ENCODE data around the gene FOXN3.
"Not testable (repeated sequence)": the region's sequence is repeated elsewhere in the genome, so short reads cannot be mapped to it uniquely, and the experiment has no call there.

Gene FOXN3

GRCh38 chr14:89128311-89129026, 288.6 kb downstream of the FOXN3 start:
- DNase-seq (no peak), ATAC-seq (no peak)

- ATAC-seq: no peak
- DNase-seq: no peak
These were observed 290.6 kb downstream of the FOXN3 start for GRCh38 chr14:89126461-89126860.

GRCh38 chr14:89125216-89125615, 291.8 kb downstream of the FOXN3 start:
- no peak for ATAC-seq
- no peak for DNase-seq

- no peak for ATAC-seq
- no peak for DNase-seq
These were observed 293.2 kb downstream of the FOXN3 start for GRCh38 chr14:89123851-89124250.

GRCh38 chr14:89123215-89123614, 293.8 kb downstream of the FOXN3 start:
- ATAC-seq (no peak), DNase-seq (no peak)

GRCh38 chr14:89121968-89122620, 294.9 kb downstream of the FOXN3 start:
- ATAC-seq: no peak
- DNase-seq: no peak

- DNase-seq (no peak), ATAC-seq (no peak)
These were observed 300.0 kb downstream of the FOXN3 start for GRCh38 chr14:89117012-89117411.

GRCh38 chr14:89114109-89114508, 302.9 kb downstream of the FOXN3 start:
- DNase-seq (no peak), ATAC-seq (no peak)

GRCh38 chr14:89112720-89113119, 304.3 kb downstream of the FOXN3 start:
- no peak for ATAC-seq

GRCh38 chr14:89111766-89112543, 305.1 kb downstream of the FOXN3 start:
- not testable (repeated sequence) for ATAC-seq, DNase-seq

More at GRCh38 chr14:89112720-89113119, 304.3 kb downstream of the FOXN3 start:
- DNase-seq: no peak

- not testable (repeated sequence) for DNase-seq, ATAC-seq
These were observed 305.8 kb downstream of the FOXN3 start for GRCh38 chr14:89111232-89111631.

- no peak for ATAC-seq
- DNase-seq: no peak
These were observed 306.9 kb downstream of the FOXN3 start for GRCh38 chr14:89110110-89110509.

- DNase-seq (no peak), ATAC-seq (no peak)
These were observed 308.4 kb downstream of the FOXN3 start for GRCh38 chr14:89108608-89109007.

GRCh38 chr14:89107626-89108025, 309.4 kb downstream of the FOXN3 start:
- DNase-seq: no peak
- ATAC-seq: no peak
